ENCODE results near the gene PACRG.

DNA sequence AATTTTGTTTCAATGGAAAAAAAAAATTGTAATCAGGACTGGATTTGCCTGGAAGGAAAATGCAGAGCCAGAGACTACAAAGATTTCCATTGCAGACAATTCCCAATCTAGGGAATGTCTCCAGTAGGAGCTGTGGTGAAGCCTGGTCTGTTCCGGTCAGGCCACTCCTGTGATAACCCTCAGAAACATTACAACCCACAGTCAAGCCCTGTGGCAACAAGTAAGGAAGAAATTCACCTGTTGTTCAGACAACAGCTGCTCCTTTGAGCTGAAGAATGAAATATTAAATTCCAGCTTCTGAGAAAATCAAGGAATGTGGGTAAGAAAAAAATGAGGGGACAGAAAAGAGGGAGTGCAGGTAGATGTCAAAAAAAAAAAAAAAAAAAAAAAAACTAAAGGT lies 8.2 kb upstream of the PACRG start:
- TF ChIP-seq GATA3 (IDR thresholded peaks at IDR 0.05; ENCODE audit: low read depth, low read length) (no peak), GATA2 (IDR thresholded peaks at IDR 0.05; ENCODE audit: low read depth, low read length) (no peak)
